Testis (tissue), 2 donors: ENCODE measurements around the gene TPSAB1.

ENCODE experiments used
- CTCF ChIP-seq, 3 experiments: fragments of 450-650 bp in 2 of 3; fragments of 200-600 bp in 1 of 3; sonication (generic) in 1 of 3; IDR thresholded peaks; one replicate each; pipeline ENCODE4 v1.5.1; 2016 to 2019; ENCODE audit warnings: antibody characterized with exemption in 3 of 3, mild to moderate bottlenecking in 2 of 3, moderate library complexity in 1 of 3
- POLR2A ChIP-seq: fragments of 450-650 bp; IDR thresholded peaks from one replicate; pipeline ENCODE4 v1.6.1; 2017; ENCODE audit warnings: antibody characterized with exemption, mild to moderate bottlenecking, moderate library complexity

DNA sequence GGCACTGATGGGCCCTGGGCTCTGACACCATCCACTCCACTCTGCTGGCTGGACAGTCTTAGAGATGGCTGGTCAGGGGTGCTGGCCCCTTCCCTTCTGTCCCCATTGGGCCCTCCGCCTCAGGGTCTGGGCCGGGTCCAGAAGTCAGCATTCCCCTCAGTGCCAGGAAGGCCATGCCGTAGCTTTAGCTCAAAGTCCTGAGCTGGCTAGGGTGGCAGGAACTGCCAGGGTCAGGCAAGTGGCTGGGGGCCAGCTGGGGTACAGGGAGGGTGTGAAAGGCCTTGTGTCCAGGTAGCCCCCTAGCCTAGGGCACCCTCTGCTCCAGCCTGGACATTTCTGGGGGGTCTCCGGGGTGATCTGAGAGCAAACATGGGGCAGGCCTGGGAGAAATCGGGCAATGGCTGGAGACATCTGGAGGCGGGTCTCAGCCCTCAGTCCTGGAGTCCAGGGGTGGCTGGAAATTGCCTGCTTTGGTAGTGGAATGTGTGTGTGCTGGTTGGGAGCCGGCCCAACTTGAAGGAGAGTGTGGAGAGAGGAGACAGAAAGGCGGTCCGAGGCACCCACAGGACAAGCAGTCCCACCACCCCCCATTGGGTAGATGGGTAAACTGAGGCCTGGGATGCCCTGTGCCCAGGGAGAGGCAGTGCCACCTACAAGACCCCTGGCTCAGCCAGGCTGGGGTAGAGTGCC, 48.0 kb upstream of the TPSAB1 start:
- TF ChIP-seq CTCF (IDR thresholded peaks at IDR 0.05) (no peak), POLR2A (no peak)
